LNCaP clone FGC (cell line): ENCODE data around the gene PLEKHH2.
"Not testable (repeated sequence)": the region's sequence is repeated elsewhere in the genome, so short reads cannot be mapped to it uniquely, and the experiment has no call there.

Experiments
- DNase-seq: peaks from one replicate; pipeline ENCODE4 v3.0.0-alpha.2; 2011; ENCODE audit warnings: low read depth
- H3K4me3 ChIP-seq: 2 replicates; pipeline ENCODE4 v1.5.1; 2011; ENCODE audit warnings: mild to moderate bottlenecking, low read depth, low read length, control low read depth
- TF ChIP-seq, protein P1 (sequence below): IDR thresholded peaks from 2 replicates; pipeline ENCODE4 v1.5.1; 2012; ENCODE audit warnings: mild to moderate bottlenecking; ENCODE audit not compliant: control insufficient read depth, insufficient read depth; ENCODE audit errors: extremely low read depth

The PLEKHH2 gene

DNA sequence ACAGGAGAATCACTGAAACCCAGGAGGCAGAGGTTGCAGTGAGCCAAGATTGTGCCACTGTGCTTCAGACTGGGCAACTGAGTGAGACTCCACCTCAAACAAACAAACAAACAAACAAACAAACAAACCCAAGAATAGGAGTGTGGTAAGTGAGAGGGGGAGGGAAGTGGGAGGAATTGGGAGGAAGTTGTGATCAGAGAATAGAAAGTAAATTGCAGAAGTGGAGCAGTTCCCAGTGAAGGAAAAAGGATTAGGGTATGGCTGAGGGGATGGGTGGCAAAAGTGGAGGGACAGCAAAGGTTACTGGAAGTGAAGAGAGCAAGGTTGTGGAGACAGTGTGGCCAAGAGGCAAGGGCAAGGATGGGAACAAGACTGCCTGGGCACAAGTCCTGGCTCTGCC, 80.3 kb downstream of the PLEKHH2 start:
- no peak overlapping the region for H3K4me3 ChIP-seq
- no peak for DNase-seq
- TF ChIP-seq, protein P1, sequence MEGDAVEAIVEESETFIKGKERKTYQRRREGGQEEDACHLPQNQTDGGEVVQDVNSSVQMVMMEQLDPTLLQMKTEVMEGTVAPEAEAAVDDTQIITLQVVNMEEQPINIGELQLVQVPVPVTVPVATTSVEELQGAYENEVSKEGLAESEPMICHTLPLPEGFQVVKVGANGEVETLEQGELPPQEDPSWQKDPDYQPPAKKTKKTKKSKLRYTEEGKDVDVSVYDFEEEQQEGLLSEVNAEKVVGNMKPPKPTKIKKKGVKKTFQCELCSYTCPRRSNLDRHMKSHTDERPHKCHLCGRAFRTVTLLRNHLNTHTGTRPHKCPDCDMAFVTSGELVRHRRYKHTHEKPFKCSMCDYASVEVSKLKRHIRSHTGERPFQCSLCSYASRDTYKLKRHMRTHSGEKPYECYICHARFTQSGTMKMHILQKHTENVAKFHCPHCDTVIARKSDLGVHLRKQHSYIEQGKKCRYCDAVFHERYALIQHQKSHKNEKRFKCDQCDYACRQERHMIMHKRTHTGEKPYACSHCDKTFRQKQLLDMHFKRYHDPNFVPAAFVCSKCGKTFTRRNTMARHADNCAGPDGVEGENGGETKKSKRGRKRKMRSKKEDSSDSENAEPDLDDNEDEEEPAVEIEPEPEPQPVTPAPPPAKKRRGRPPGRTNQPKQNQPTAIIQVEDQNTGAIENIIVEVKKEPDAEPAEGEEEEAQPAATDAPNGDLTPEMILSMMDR: no peak

- no peak overlapping the region for H3K4me3 ChIP-seq
- DNase-seq: no peak
- TF ChIP-seq, protein P1: no peak
Measured at GRCh38 chr2:43718530-43719124, 81.6 kb downstream of the PLEKHH2 start.

- no peak for DNase-seq
- TF ChIP-seq, protein P1: no peak
- no peak overlapping the region for H3K4me3 ChIP-seq
Measured at GRCh38 chr2:43724728-43725526, 87.9 kb downstream of the PLEKHH2 start.

DNA sequence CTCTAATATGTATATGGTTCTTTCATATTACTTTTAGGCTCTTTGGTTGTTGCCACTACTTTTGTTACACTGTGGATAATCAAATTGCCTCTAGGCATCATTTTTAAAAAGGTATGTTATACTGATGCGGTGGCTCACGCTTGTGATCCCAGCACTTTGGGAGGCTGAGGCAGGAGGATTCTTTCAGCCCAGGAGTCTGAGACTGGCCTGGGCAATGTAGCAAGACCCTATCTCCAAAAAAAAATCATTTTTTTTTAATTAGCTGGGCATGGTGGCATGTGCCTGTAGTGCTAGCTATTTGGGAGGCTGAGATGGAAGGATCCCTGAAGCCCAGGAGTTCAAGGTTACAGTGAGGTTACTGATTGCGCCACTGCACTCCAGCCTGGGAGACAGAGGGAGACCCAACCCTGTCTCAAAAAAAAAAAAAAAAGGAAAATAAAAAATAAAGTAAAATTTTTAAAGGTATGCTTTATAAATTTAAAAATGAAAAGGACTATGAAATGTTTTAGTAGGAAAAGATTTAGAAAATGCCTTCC, 88.7 kb downstream of the PLEKHH2 start:
- DNase-seq: no peak
- no peak overlapping the region for H3K4me3 ChIP-seq
- TF ChIP-seq, protein P1: no peak

DNA sequence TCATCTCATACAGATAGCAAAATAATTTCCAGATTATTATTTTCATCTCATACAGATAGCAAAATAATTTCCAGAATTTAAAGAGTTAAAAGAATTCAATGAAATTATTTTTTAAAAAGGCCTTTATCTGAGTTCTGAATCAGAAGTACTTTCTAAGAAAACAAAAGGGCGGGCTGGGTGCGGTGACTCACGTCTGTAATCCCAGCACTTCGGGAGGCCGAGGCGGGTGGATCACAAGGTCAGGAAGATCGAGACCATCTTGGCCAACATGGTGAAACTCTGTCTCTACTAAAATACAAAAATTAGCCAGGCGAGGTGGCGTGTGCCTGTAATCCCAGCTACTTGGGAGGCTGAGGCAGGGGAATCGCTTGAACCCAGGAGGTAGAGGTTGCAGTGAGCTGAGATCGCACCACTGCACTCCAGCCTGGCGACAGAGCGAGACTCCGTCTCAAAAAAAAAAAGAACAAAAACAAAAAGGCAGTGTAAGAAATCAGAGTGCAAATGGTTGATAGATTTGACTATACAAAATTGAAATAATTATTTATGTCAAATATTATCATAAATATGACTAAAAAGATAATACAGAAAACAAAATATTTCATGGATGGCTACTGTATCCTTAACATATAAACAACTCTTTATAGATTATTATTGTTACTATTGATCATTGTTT, 90.0 kb downstream of the PLEKHH2 start:
- not testable (repeated sequence) for H3K4me3 ChIP-seq, DNase-seq

DNA sequence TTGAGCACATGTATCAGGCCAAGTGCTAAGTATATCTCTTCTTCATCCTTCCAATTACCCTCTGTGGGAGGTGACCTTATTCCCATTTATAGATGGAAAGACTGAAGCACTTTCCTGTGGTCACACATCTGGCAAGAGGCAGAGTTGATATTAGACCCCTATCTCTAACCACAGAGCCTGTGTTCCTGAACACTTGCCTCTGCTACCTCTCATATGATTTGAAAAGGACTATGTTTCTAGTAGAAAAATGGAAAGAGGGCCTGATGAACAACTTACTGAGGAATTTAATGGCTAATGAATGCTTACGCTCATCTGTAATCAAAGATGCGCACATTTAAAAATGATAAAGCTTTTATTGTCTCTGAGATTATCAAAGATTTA, 90.6 kb downstream of the PLEKHH2 start:
- H3K4me3 ChIP-seq: no peak overlapping the region
- DNase-seq: no peak
- TF ChIP-seq, protein P1: no peak

GRCh38 chr2:43729491-43730174, 92.6 kb downstream of the PLEKHH2 start:
- TF ChIP-seq, protein P1: no peak

More at GRCh38 chr2:43729491-43730174, 92.6 kb downstream of the PLEKHH2 start:
- H3K4me3 ChIP-seq: no peak overlapping the region
- no peak for DNase-seq
